ENCODE results near the gene NUDT5. TPM values are rescaled to one million over a fixed set of nuclear protein-coding genes. Genes with fewer than 3 reads are reported as not detected.

The NUDT5 gene
- total and polyA plus RNA-seq, 2 of the 8 experiments (the other 6 are each of a cell fraction or from before 2014, with no cell fraction given): 130 to 134 TPM

DNA sequence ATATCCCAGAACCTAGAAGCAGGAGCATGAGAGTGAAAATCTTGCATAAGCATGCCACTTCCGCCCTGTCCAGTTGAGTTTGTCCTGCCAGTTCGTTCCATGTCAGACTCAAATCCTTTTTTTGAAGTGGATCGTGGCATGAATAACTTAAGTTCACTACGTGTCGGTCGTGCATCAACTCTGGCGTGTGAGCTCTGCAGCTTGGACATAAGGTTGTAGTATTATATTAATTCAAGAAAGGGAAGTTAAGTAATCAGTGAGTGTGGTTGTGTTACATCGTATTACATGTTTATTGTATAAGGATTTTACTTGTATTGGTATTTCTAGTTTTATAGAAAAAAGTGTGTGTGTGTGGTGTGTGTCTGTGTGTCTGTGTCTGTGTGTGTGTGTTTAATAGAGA, 23.3 kb upstream of the NUDT5 start:
- no peak overlapping the region for H2BK20ac ChIP-seq (ENCODE audit: low read length)
- H3K79me2 ChIP-seq (ENCODE audit: control insufficient read depth in 1 of 2, insufficient read depth in 2 of 2, low read length in 2 of 2): peaks cover 0 to 26% of the 10 kb centered on the region in 2 experiments; a peak in 3 of 4 replicates
- H2BK15ac ChIP-seq (ENCODE audit: low read length): no peak overlapping the region
- no peak overlapping the region for H2BK120ac ChIP-seq (replicated peaks; ENCODE audit: low read depth, low read length)
- H3K27me3 ChIP-seq (replicated peaks in 1 of 4; ENCODE audit: control insufficient read depth in 3 of 4, extremely low read depth in 1 of 4, insufficient read depth in 3 of 4, low read length in 3 of 4): no peaks in the 10 kb centered on the region
- H3K79me1 ChIP-seq (ENCODE audit: low read depth, low read length): no peaks in the 10 kb centered on the region; the same call in 1 of the 2 replicates
- 92% methylated on average over 8 of the region's 8 CpGs; no CpG with 5 or more reads in 1 of the 2 experiments for WGBS, 2 experiments (ENCODE audit: extremely low coverage in 1 of 2, insufficient coverage in 1 of 2, insufficient read length in 1 of 2, insufficient replicate concordance in 2 of 2, low coverage in 1 of 2, low lambda C conversion rate in 2 of 2, missing lambda C conversion rate in 1 of 2)
- no peak overlapping the region for H3K14ac ChIP-seq (ENCODE audit: insufficient read length)
- DNase-seq (ENCODE audit: low read depth in 1 of 2, low spot score in 2 of 2) (no peak), FAIRE-seq (no peak)
- no peaks in the 10 kb centered on the region for H3K4me1 ChIP-seq (replicated peaks in 1 of 4; ENCODE audit: control insufficient read depth in 3 of 4, insufficient read depth in 4 of 4, low read length in 3 of 4)
- H3K56ac ChIP-seq (replicated peaks; ENCODE audit: insufficient read length, low read depth, low read length): no peak overlapping the region
- H3K18ac ChIP-seq (ENCODE audit: extremely low read depth, low read length): no peak overlapping the region
- no peak overlapping the region for H2AK5ac ChIP-seq (ENCODE audit: low read depth, low read length)
- H2BK5ac ChIP-seq (ENCODE audit: low read depth, low read length): no peak overlapping the region
- no peaks in the 10 kb centered on the region for H3K23me2 ChIP-seq (ENCODE audit: low read depth, low read length)
- no peak overlapping the region for H3K4ac ChIP-seq (replicated peaks; ENCODE audit: insufficient read length, low read depth, low read length)
- no peak overlapping the region for H2BK12ac ChIP-seq (ENCODE audit: low read depth, low read length)
- H4K5ac ChIP-seq (ENCODE audit: insufficient read length, low read depth, low read length): no peak overlapping the region
- no peak overlapping the region for H3K9ac ChIP-seq (replicated peaks in 1 of 4; ENCODE audit: extremely low read depth in 1 of 4, low read depth in 3 of 4, low read length in 3 of 4)
- H3K23ac ChIP-seq (ENCODE audit: insufficient read length): no peak overlapping the region
- H3K4me2 ChIP-seq (ENCODE audit: insufficient read depth in 1 of 2, low read depth in 2 of 2, low read length in 2 of 2): no peak overlapping the region
- peaks cover 2 to 4% of the 10 kb centered on the region in 2 experiments for H4K20me1 ChIP-seq (replicated peaks in 1 of 2; ENCODE audit: control insufficient read depth in 1 of 2, insufficient read depth in 2 of 2, low read length in 2 of 2)
- H3K4me3 ChIP-seq (ENCODE audit: extremely low read depth in 1 of 4, insufficient read depth in 2 of 4, low read depth in 3 of 4, low read length in 4 of 4): no peak overlapping the region
- H3K36me3 ChIP-seq (ENCODE audit: control insufficient read depth in 2 of 4, insufficient read depth in 4 of 4, low read length in 3 of 4): peaks cover 22 to 58% (median 39%) of the 10 kb centered on the region in 4 experiments
- no peaks in the 10 kb centered on the region for H3K9me3 ChIP-seq (ENCODE audit: insufficient read depth in 2 of 2, low read depth in 1 of 2, low read length in 1 of 2)
- ChIA-PET CTCF (ENCODE audit: partially characterized antibody) (interaction anchor here (0.6 to 1.2 kb wide), 3 partner anchors 15 to 494 kb away, joined by 3 to 5 read pairs (median 3); no protein-coding TSS in a partner anchor), POLR2A (ENCODE audit: partially characterized antibody) (interaction anchor here (0.8 to 1.2 kb wide), 2 partner anchors 23 to 24 kb away, joined by 3 read pairs; partner anchors contain the start of genes CDC123 and NUDT5)
- no peak overlapping the region for H2AFZ ChIP-seq (ENCODE audit: low read length)
- no peak overlapping the region for H4K8ac ChIP-seq (ENCODE audit: extremely low read depth, insufficient read depth, low read length)
- no peak overlapping the region for H3K27ac ChIP-seq (ENCODE audit: low read depth, low read length)
- no peak for TF ChIP-seq RBBP5 (IDR thresholded peaks at IDR 0.05; ENCODE audit: borderline replicate concordance, low read depth, low read length)
- no peak for TF ChIP-seq HDAC2 (IDR thresholded peaks at IDR 0.05; ENCODE audit: borderline replicate concordance in 1 of 2, low read depth in 2 of 2, low read length in 2 of 2)
- no peak for TF ChIP-seq TEAD4 (IDR thresholded peaks at IDR 0.05; ENCODE audit: low read depth, low read length)
- no peak for TF ChIP-seq SP1 (IDR thresholded peaks at IDR 0.05; ENCODE audit: low read depth, low read length)
- TF ChIP-seq SAP30 (IDR thresholded peaks at IDR 0.05; ENCODE audit: insufficient read depth, insufficient replicate concordance, low read length): no peak
- H4K91ac ChIP-seq (replicated peaks; ENCODE audit: insufficient read length, low read length): no peak overlapping the region

All from H1 (cell line).